Measurements from ENCODE around the gene AKTIP. TPM values are rescaled to one million over a fixed set of nuclear protein-coding genes. Genes with fewer than 3 reads are reported as not detected.
"Not testable (repeated sequence)": the region's sequence is repeated elsewhere in the genome, so short reads cannot be mapped to it uniquely, and the experiment has no call there.

Gene AKTIP
- total RNA-seq, 4 donors from 2014 or later = 34.3 to 46.8 (median 39.4) TPM

DNA sequence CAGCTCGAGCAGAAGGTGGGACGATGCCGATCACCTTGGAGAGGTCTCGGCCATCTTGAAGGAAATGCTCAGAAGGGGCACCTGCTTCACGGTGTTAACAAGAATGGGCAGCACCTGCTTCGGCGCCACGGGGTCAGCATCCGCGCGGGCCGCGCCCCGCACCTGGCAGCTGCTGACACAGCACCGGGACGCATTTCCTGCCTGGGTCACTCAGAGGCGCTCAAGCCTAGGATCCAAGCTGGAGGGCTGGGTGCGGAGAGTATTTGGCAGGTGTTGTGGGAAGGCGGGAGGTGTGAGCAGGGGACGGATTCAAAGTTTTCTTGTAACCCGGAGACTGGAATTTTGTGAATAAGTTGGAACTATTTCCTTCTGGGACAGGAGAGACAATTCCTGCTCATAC, 39.3 kb upstream of the AKTIP start:
- H3K9me3 ChIP-seq = no peaks in the 10 kb centered on the region
- no peak overlapping the region for H3K27ac ChIP-seq
- no peaks in the 10 kb centered on the region for H3K36me3 ChIP-seq
- intact Hi-C loops (cut with DNase I) = no loop called here
- H3K4me3 ChIP-seq = no peak overlapping the region
- H3K27me3 ChIP-seq = peaks cover 0 to 32% (median 0%) of the 10 kb centered on the region in 4 donors
- WGBS, 2 donors = 44 to 54% methylated on average over 7 to 16 of the region's 21 CpGs
- DNase-seq = no peak
- no peak for TF ChIP-seq POLR2A (IDR thresholded peaks at IDR 0.05)
- TF ChIP-seq, protein P1, sequence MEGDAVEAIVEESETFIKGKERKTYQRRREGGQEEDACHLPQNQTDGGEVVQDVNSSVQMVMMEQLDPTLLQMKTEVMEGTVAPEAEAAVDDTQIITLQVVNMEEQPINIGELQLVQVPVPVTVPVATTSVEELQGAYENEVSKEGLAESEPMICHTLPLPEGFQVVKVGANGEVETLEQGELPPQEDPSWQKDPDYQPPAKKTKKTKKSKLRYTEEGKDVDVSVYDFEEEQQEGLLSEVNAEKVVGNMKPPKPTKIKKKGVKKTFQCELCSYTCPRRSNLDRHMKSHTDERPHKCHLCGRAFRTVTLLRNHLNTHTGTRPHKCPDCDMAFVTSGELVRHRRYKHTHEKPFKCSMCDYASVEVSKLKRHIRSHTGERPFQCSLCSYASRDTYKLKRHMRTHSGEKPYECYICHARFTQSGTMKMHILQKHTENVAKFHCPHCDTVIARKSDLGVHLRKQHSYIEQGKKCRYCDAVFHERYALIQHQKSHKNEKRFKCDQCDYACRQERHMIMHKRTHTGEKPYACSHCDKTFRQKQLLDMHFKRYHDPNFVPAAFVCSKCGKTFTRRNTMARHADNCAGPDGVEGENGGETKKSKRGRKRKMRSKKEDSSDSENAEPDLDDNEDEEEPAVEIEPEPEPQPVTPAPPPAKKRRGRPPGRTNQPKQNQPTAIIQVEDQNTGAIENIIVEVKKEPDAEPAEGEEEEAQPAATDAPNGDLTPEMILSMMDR (IDR thresholded peaks at IDR 0.05) = no peak
- peaks cover 0 to 5% (median 0%) of the 10 kb centered on the region in 3 donors for H3K4me1 ChIP-seq

DNA sequence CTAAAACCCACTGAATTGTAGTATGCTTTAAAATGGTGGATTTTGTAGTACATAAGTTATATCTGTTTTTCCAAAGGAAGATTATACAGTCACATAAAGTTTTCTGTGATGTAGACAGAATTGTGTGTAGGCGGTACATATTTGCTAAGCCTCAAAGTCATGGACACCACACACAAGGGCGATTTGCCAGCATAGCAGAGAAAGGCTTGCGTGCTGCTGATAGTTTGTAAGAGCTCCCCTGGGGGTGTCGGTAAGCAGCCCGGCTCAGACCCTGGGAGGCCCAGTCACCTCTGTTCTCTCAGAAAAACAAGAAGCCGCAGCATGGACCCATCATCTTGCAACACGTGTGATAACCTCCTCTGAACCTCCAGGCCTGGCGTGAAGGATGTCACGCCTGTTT, 38.3 kb upstream of the AKTIP start:
- 73 to 76% methylated on average over 3 to 5 of the region's 9 CpGs for WGBS, 2 donors
- H3K4me1 ChIP-seq = peaks cover 0 to 5% (median 0%) of the 10 kb centered on the region in 3 donors
- H3K9me3 ChIP-seq = no peaks in the 10 kb centered on the region
- H3K27me3 ChIP-seq = peaks cover 0 to 32% (median 0%) of the 10 kb centered on the region in 4 donors
- intact Hi-C loops (cut with DNase I) = no loop called here
- no peak overlapping the region for H3K27ac ChIP-seq
- H3K36me3 ChIP-seq = no peaks in the 10 kb centered on the region
- H3K4me3 ChIP-seq = no peak overlapping the region
- no peak for TF ChIP-seq POLR2A (IDR thresholded peaks at IDR 0.05)
- DNase-seq = no peak

DNA sequence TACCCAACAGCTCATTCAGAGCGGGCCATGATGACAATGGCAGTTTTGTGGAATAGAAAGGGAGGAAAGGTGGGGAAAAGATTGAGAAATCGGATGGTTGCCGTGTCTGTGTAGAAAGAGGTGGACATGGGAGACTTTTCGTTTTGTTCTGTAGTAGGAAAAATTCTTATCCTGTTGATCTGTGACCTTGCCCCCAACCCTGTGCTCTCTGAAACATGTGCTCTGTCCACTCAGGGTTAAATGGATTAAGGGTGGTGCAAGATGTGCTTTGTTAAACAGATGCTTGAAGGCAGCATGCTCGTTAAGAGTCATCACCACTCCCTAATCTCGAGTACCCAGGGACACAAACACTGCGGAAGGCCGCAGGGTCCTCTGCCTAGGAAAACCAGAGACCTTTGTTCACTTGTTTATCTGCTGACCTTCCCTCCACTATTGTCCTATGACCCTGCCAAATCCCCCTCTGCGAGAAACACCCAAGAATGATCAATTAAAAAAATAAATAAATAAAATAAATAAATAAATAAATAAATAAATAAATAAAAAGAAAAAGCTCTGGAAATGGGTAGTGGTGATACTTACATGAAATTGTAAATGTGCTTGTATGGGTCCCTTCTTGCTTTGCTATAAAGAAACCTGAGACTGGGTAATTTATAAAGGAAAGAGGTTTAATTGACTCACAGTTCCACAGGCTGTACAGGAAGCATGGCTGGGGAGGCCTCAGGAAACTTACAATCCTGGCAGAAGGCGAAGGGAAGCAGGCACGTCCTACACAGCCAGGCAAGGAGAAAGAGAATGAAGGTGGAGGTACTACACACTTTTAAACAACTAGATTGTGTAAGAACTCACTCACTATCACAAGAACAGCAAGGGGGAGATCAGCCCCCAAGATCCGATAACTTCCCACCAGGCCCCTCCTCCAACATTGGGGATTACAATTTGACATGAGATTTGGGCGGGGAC, 37.0 kb upstream of the AKTIP start:
- H3K4me1 ChIP-seq; H3K36me3 ChIP-seq; H3K4me3 ChIP-seq; H3K9me3 ChIP-seq; H3K27ac ChIP-seq; DNase-seq; intact Hi-C loops (cut with DNase I): not testable (repeated sequence)
- WGBS, 2 donors = 74 to 87% methylated on average over 7 to 9 of the region's 13 CpGs
- peaks cover 0 to 24% (median 0%) of the 10 kb centered on the region in 4 donors for H3K27me3 ChIP-seq

DNA sequence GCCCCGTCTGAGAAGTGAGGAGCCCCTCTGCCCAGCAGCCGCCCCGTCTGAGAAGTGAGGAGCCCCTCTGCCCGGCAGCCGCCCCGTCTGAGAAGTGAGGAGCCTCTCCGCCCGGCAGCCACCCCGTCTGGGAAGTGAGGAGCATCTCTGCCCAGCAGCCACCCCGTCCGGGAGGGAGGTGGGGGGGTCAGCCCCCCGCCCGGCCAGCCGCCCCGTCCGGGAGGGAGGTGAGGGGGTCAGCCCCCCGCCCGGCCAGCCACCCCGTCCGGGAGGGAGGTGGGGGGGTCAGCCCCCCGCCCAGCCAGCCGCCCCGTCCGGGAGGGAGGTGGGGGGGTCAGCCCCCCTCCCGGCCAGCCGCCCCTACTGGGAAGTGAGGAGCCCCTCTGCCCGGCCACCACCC, 36.3 kb upstream of the AKTIP start:
- DNase-seq; H3K9me3 ChIP-seq; intact Hi-C loops (cut with DNase I); H3K4me3 ChIP-seq; H3K36me3 ChIP-seq; H3K27ac ChIP-seq; H3K4me1 ChIP-seq: not testable (repeated sequence)
- WGBS, 2 donors = no CpG with 5 or more reads among the region's 27 CpGs
- H3K27me3 ChIP-seq = peaks cover 0 to 21% (median 0%) of the 10 kb centered on the region in 4 donors

DNA sequence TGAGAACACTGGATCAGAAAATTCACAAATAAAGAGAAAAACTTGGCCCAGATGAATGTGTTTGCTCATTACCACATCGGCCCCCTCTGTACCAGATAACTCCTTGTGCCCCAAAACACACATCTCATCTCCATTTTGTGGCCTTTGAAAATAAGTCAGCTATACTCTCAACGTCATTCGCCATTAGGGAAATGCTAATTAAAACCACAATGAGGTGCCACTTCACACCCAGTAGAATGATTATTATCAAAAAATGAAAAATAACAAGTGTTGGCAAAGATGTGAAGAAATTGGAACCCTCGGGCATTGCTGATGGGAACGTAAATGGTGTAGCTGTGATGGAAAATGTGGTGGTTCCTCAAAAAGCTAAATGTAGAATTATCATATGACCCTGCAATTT, 34.6 kb upstream of the AKTIP start:
- Histone ChIP-seq H3K27ac (no peak overlapping the region), H3K27me3 (peaks cover 0 to 14% (median 0%) of the 10 kb centered on the region in 4 donors), H3K36me3 (no peaks in the 10 kb centered on the region), H3K9me3 (no peaks in the 10 kb centered on the region), H3K4me1 (peaks cover 0 to 4% (median 0%) of the 10 kb centered on the region in 3 donors), H3K4me3 (no peak overlapping the region)
- TF ChIP-seq POLR2A (IDR thresholded peaks at IDR 0.05) = no peak
- TF ChIP-seq, protein P1 (IDR thresholded peaks at IDR 0.05) = no peak
- no peak for DNase-seq
- 70 to 81% methylated on average over 5 of the region's 5 CpGs for WGBS, 2 donors
- intact Hi-C loops (cut with DNase I) = no loop called here

DNA sequence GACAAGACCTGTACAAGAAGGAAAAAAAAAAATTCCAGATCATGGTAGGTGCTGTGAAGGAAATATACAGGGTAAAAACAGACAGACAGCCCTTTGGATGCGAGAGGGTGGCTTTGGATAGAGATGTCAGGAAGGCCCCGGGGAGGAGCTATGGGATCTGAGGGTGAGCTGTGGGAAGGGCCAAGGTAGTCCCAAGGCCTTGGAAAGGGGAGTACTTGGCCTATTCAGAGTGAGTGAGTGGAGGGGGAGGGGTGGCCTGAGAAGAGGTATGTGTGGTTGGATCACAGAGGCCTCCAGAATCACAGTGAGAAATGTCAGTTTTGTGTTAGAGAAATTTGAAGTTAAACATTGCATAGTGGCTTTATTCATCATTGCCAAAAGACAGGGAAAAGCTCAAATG, 31.2 kb upstream of the AKTIP start:
- no peak for DNase-seq
- no peak for TF ChIP-seq POLR2A (IDR thresholded peaks at IDR 0.05)
- TF ChIP-seq, protein P1 (IDR thresholded peaks at IDR 0.05) = no peak
- intact Hi-C loops (cut with DNase I) = no loop called here
- H3K9me3 ChIP-seq = no peaks in the 10 kb centered on the region
- no peak overlapping the region for H3K4me3 ChIP-seq
- H3K36me3 ChIP-seq = no peaks in the 10 kb centered on the region
- no peaks in the 10 kb centered on the region for H3K4me1 ChIP-seq
- no peaks in the 10 kb centered on the region for H3K27me3 ChIP-seq
- 79 to 85% methylated on average over 2 of the region's 2 CpGs for WGBS, 2 donors
- no peak overlapping the region for H3K27ac ChIP-seq
